Stimulated activated naive CD4-positive, alpha-beta T cell treated with Interleukin-2 at 50 U/mL for 16 hours (primary cell): ENCODE results near the gene PCGF1.

ENCODE experiments used
- DNase-seq: peaks from one replicate; lab custom pipeline; 2025; lab: John Stamatoyannopoulos, UW

Gene PCGF1

DNA sequence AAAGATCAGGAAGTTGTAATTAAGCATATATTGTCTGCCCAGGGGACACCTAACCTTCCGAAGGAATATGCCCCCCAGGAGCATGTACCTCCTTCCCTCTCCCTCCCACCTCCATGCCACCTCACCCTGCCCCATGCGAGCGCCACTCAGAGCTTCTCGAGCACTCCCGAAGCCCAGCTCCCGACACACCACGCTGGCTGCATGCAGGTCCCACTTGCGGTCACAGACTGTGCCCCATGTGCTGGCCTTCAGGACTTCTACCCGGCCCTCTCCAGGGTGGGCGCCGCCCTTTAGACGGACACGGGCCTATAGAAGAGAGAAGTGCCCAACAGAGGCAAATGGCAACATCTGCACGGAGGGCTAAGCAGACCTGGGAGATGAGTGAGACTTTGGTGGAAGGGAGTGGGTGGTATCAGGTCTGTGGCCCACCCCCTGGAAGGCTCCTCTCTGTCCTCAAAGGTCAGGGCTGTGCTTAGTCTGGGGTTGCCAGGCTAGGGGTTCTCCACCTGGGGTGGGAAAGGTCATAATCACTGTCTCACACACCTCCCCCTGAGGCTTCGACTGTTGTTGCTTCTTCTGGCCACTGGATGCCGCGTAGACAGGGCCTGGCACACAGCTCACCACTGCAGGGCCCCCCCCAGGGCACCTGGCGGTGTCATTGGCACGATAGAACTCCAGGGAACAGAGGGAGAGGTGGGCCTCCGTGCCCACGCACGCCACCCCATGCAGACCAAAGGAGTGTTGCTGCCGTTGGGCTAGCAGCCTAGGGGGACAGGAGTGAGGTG is 28.9 kb upstream of the PCGF1 start:
- no peak for DNase-seq

DNA sequence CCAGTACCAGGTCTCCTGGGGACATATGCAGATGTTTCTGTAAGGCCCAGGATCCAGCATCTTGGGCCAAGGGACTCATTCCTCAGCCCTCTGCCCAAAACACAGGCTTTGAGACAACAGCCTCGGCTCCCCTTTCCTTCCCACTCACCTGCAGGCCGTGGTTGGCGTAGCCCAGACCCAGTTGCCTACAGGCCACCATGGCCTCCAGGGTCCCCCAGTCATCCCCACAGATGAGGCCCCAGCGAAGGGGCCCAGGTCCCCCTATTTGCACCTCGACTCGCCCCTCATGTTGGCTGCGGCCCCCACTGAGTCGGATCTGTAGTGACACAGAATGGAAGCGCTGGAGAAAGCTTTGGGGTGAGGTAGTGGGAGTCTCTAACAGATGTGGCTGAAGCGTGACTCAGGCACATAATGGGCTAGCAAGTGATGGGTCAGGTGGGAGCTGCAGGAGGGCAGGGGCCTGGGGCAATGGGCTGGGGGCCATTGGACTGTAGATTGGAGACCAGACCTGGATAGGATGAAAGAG is 28.0 kb upstream of the PCGF1 start:
- DNase-seq: no peak

DNA sequence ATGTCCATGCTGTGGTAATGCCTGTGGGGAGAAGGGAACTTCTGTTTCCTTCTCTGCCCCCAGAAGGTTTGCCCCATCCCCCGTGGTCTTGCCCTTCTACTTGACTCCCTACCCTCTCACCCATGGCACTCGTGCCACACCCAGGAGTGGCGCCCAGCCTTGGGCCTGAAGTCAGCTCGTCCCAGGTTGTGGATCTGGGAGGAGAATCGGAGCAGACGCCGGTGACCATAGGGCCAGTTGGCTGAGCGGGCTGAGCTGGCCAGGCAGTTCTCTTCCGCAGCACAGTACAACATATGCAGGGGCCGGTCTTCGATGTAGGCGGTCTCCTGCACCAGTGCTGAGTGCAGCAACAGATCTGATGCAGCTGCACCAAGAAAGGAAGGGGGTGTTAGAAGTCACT is 26.9 kb upstream of the PCGF1 start:
- no peak for DNase-seq

DNA sequence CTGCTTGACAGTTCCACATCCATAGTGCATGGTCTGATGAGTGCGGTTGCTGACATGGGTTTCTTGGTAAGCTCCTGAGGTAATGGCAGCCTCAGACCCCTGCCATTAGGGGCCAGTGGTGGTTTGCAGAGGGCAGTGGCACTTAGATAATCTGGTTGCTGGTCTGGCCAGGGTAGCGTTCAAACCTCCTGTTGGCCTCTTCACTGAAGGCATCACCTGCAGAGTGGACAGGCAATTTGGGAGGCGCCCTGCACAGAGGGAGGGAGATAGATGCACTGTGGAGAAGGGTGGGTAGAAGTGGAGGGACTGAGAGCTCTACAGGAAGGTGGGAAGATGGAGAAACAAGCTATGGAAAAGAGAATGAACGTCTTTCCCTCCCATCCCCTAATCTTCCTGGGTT is 26.0 kb upstream of the PCGF1 start:
- no peak for DNase-seq

DNA sequence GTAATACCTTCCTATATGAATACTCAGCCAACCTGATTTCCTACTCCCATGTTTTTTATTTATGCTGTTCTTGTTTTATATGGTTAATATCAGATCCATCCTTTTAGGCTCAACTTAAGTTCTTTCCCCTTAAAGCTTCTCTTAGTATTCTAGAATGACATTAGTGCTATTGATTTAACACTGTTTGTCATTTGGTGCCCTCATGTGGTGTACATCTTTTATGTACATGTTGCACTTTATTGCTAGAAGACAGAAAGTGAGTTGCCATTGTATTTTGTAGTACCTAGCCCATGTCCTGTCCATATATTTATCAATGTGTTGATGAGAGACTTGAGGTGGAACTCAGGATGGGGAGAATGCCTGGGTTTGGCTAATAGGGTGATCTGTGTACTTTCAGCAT is 24.7 kb upstream of the PCGF1 start:
- DNase-seq: no peak

DNA sequence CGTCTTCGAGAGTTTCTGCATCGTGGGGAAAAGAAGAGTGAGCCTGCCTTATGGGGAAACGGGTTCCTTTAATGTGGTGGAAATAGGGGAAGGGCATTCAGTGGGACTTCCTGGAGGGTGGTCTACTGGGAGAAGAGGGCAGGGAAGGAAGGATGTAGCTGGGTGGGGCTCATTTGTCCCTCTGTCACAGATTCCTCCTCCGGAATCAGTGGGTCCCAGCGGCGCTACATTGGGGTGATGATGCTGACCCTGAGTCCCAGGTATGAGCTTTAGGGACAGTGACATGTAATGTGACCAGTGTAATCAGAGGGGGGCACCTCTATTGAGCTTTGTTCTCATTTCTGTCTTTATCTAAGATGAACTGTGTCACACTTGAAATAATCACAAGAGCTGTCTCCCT is 24.2 kb upstream of the PCGF1 start:
- DNase-seq: no peak

DNA sequence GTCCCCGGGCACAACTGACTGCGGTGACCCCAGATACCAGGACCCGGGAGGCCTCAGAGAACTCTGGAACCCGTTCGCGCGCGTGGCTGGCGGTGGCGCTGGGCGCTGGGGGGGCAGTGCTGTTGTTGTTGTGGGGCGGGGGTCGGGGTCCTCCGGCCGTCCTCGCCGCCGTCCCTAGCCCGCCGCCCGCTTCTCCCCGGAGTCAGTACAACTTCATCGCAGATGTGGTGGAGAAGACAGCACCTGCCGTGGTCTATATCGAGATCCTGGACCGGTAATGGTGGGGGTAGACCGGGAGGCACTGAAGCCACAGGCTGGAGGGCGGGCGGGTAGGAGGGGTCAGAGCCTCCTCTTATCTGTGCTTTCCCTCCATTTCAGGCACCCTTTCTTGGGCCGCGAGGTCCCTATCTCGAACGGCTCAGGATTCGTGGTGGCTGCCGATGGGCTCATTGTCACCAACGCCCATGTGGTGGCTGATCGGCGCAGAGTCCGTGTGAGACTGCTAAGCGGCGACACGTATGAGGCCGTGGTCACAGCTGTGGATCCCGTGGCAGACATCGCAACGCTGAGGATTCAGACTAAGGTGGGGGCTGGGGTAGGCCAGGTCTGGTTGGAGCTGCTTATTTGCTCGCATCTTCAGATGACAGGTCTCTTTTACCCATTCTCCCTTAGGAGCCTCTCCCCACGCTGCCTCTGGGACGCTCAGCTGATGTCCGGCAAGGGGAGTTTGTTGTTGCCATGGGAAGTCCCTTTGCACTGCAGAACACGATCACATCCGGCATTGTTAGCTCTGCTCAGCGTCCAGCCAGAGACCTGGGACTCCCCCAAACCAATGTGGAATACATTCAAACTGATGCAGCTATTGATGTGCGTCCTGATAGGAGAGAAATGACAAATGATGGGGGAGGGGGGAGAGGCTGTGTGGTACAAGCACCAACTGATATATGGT is 23.0 kb upstream of the PCGF1 start:
- DNase-seq: peak; percentile 45

DNA sequence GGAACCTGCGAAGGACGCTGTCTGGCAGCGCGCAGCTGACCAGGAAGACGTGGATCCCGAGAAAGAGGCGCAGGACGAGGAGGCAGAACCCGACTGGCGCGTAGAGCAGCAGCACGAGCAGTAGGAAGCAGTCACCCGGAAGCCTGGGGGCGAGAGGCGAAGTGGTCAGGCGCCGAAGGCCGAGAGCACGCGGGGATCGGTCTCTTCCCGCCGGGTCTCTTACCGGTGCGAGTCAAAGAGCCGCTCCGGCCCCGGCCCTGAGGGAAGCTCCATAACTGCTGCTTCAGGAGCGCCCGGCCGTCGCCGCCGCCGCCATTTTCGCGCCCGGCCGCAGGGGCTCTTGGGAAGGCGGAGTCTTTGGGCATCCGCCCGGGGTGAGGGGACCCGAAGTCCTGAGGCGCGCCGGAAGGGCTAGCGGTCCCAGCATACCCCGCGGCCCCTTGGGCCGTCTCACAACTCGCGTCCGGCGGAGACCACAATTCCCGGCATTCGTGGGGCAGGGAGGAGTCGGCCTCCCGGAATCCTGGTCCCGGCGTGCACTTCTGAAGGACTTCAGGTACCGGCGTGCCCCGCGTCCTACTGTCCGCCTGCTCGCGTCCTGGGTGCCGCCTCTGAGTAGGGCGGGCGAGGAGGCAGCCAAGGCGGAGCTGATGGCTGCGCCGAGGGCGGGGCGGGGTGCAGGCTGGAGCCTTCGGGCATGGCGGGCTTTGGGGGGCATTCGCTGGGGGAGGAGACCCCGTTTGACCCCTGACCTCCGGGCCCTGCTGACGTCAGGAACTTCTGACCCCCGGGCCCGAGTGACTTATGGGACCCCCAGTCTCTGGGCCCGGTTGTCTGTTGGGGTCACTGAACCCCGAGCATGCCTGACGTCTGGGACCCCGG is 22.1 kb upstream of the PCGF1 start, which contains the start of the genes AUP1 and HTRA2:
Gene AUP1 (minus strand): TSS at position 350 of the 882 bp plus-strand sequence. CDS start 77 bp downstream, at position 273.
Gene HTRA2 (plus strand): TSS at position 577 of the 882 bp plus-strand sequence. CDS start 74 bp downstream, at position 651.
- DNase-seq: peak; percentile 94

DNA sequence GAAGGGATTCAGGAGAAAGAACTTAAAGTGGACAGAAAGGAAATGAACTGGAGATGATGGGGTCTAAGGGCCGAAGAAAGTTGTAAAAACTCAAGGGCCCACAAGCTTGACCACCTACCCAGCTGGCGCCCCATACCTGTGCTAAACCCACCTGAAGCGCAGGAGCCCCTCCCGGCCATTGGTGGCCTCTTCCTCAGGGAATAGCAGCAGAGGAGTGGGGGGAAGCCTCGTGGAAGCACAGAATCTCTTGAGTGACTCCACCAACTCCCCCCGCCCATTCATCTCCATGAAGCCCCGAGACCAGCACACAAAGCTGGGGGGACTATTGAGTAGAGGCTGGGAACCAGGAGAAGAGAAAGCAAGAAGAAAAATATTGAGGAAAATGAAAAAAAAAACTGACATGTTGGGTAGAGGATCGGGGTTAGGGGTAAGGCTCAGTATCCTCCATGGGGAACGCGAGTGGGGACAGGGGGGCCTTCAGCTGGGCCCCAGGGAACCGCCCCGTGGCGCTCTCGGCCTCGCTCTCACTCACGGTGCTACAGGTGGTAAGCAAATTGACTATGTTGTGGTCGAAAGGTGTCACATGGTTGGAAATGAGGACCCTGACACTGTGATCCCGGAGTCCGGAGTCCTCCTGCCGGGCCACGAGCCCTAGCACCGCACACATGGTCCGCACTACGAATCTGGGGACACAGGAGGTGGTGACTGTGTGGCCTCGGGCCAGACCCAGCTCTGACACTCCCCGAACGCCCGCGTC is 21.3 kb upstream of the PCGF1 start:
- DNase-seq: no peak

DNA sequence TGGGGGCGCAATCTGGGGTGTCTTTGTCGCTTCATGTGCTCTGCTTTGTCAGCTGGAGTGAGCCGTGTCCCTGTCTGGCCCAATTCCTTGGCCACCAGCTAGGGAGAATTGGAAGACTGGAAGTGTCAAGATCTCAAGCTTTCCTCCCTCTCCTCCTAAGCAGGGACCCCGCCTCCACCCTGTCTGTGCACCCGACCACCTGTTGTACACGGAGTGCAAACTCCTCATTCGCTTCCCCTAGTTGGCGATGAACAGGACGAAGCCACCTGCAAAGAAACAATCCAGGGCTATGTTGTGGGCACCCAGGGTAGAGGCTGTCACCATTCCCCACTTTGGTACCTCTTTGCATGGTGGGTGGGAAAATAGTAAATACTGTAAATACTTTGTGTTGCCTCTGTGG is 20.2 kb upstream of the PCGF1 start:
- no peak for DNase-seq

DNA sequence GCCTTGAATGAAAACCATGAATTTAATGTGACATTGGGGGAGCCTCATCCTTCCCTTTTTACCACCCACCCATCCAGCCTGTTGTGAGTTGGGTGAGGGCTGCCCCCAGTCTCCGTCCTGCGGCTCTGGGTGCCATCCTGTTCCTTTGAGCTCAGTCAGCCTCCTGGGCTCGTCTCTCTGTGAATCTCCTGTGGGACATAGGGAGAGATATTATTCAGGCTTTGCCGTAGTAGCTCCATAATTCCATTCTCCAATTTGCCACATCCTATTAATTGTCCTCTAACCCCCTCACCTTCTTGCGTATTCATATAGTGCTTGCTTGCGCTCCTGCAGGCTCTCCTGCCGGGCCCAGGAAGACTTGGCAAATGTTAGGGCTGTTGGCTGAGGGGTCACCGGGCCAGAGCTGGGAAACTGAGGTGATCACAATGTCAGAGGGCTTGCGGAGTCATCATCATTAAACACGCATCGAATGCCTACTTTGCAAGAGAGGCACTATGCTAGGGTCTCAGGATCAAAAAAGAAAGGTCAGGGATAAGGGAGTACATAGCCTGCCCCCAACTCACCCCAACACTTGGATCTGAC is 19.2 kb upstream of the PCGF1 start:
- no peak for DNase-seq

DNA sequence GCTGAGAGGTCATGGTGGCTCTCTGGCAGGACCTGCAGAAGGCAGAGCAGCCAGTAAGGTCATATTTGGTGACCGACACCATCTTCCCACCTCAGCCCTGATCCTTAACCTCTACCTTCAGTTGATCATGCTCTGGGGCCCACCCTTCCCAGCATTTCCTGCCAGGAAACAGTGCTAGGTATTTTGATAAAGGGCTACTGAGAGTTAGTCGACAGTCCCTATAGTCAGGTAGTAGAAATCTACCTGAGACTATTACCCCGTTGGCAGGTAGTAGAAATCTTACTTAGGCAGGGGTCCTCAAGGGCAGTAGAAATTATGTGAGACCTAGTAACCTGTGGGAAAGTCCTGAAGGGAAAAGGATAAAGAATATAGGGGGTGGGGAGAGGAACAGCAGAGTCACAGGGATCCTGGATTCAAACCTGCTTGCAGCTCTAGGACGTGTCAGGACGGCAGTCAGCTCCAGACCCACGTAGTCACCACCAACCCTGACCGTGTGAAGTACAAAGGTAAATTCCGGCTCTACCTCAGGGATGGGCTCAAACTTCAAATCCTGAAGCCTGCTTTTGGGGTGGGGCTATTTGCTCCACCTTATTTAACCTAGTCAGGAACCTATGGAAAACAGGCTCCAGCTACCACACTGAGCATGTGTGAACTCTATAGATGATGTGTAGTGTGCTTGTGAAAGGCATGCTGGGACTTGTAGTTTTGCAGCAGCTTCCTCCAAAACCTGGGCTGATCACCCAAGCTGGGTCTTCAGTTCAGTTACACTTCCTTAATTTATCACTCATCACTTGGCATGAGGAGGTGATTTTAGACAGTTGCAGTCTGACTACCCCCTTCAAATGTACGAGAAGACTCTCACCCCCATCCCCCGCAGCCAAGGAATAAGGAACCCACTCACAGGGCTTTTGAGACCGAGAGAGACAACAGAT is 18.5 kb upstream of the PCGF1 start, which contains the start of gene DQX1:
Gene DQX1 (minus strand): TSS at position 515 of the 932 bp plus-strand sequence. CDS start 502 bp downstream, at position 13.
- no peak for DNase-seq

DNA sequence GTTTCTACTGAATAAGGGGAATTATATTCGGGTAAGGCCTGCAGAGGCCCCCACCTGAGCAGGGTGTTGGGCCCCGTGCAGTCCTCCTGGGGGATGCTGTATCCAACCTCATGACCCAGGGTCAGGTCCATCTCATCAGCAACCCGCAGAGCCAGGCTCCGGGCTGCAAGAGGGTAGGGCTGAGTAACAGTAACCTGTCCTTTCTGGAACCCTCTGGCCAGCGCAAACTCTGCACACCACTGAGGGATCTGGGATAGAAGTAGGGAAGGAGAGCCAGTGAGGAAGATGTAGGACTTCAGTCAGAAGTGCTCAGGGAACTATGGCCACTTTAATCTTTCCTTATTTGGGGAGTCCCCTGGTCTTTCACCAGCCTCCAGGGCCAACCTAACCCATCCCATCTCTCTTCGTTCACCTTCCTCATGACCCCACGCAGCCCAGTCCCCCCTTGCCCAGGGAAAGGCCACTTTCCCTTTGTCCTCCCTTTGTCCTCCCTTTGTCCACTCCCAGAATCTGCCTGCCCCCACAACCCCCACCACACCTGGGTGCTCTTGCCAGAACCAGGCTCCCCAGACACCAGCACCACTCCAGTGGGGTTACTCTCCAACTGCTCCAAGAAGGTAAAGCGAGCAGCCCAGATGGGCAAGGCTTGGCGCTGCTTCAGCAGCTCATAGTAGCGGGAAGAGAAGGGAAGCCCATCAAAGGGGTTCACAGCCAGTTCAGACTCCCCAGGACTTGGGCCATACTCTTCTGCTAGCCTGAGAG is 17.6 kb upstream of the PCGF1 start:
- DNase-seq: no peak

DNA sequence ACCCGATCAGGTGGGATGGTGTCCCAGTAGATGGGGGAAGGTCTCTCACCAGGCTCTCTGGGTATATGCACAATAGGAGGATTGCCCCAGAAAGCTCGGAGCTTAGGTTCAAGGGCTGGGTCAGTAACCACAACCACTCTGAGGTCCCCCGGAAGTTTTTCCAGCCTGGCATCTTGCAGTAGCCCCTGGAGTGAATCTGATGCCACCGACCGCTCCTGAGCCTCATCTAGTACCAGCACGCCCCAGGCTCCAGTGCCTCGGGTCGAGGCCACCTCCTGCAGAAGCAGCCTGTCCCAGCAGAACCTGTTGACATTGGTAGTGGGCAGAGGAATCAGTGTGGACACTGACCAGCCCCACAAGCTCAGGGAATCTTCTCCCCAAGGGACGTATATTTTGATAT is 16.5 kb upstream of the PCGF1 start:
- DNase-seq: no peak

DNA sequence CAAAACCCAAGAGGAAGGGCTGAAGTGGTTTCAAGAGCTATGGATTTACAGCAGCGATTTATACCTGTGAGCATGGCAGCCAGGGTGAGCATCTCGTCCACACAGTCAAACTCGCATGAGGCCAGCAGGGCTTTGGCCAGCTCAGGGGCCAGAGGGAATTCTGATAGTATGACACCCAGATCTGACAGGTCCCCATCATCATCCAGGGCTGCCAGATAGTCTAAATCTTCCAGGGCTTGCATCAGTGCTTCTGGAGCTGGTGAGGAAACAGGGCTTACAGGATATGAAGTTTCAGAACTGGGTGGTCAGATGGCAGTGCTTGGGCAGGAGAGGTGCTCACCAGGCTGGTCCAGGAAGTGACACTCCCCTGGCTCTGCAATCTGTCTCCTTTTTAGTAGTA is 15.0 kb upstream of the PCGF1 start:
- DNase-seq: no peak

DNA sequence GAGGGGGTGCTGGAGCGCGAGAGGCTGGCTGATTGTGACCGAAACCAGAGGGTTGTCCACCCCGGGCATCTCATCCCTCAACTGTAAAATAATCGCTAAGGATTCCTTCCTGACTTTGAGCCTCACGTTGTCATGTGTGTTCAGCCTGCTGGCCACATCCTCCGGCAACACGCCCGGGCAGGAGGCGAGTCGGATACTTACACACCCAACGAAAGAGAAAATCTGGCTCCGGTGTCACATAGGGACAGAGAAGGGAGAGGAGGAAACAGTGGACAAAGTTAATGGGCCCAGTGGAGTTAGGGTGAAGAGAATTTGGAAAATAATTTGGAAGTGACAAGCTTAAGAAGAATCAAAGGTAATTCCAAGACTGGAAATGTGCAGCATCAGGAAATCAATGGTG is 9.2 kb upstream of the PCGF1 start:
- DNase-seq: no peak

DNA sequence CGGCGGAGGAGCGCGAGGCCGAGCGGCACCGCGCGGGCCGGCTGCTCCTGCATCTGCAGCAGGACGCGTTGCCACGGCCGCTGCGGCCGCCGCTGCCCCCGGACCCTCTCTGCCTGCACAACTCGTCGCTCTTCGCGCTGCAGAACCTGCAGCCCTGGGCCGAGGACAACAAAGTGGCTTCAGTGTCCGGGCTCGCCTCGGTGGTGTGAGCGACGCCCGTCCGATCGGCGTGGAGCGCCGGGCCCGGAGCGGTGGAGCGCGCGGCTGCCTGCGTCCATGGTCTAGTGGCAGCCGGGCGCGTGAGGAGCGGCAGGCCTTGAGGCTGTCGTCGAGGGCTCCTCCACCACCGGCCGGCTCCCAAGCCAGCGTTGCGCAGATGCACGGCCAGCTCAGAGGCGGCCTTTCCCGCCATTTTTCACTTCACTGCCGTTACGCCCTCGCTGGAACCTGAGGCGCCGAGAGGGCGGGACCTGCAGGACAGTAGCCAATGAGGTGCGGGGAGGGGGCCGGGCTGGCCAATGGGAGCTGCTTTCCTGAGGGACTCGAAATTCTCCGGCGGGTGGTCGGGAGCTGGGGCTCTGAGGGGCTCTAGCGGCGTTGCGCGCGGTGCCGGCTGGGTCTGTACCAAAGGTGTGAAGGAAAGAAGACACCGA is 8.6 kb upstream of the PCGF1 start:
- DNase-seq: peak; percentile 75
